GM21360 (cell line): ENCODE data around the gene DEPDC5.

Source experiments
- ATAC-seq: cut with Tn5 transposase; IDR thresholded peaks from one replicate; pipeline ENCODE4 v1.9.1; 2021; ENCODE audit warnings: mild to moderate bottlenecking, moderate library complexity; ENCODE audit not compliant: unreplicated experiment

Gene DEPDC5

DNA sequence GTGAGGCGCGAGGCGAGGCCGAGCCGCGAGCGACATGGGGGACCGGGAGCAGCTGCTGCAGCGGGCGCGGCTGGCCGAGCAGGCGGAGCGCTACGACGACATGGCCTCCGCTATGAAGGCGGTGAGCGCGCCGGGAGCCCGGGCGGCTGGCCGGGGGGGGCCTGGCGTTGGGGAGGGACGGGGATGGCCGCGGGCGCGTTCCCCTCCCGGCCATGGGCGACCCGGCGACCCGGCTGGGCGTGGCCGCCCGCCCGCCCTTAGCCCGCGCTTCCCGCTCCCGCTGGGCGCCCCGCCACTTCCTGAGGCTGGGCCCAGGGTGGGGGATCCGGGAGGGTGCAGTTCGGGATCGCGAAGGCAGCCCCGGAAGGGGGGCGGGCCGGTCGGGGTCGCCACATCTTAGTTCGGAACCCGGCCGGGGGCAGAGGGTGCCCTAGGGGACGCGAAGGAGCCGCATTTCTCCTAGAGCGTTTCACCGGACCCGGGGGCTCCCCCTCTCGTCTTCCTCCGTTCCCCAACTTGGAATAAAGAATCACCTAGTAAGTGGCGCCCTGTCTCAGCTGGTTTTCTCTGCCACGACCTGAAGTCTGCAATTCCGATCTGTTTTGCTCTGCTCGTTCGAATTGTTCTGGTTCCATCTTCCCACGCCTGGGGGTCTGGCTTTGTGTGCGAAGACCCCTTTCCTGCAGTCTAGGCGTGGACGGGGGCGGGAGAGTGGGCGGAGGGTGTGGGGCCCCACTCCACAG lies 191.1 kb downstream of the DEPDC5 start:
- ATAC-seq: peak; percentile 26

DNA sequence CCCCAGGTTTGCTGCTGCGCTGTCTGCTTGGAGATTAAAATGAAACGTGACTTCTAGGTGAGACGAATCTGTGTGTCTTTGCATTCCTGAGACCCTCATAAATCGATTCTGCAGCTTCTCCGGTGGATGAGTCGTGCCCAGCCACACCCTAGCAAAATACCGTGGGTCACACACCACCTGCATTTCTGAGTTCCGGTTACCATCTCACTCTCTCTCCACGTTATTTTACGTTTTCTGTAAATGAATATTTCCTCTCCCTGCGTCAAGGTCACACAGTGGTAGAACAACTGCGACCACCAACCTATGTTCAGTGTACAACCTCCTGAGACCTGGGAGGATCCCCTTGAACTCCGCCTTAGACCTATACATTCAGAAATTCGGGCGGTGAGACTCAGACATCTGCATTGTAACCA lies 191.6 kb downstream of the DEPDC5 start:
- no peak for ATAC-seq

DNA sequence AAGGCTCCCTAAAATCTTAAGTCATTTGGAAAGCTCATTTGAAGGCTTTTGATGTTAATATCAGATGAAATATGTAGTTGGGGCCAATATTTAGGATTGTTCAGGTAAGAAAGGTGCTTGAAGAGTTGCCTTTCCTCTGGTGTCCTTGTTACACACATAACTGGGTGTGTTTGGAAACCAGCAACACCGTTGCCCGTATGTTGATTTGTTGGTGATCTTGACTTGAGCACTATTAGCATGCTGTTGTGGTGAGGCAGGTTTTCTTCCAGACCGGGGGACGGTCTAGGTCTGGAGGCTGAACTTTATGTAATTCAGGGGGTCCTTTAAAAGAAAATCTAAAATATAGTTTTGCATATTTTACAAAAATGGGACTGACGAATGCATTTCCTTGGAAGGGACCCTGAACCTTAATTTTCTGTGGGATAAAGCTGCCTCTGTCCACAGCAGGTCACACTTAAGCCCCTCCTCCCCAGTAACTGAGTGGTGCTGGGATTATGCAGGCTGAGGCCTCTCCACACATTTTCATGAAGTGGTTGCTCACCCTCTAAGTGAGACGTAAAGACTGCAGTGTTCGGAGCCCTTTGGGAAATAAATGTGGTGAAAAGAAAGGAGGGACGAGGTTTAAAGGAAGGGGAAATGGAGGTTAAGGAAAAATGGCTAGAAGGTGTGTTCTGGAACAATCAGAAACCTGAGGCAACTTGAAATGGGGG lies 192.3 kb downstream of the DEPDC5 start:
- no peak for ATAC-seq

DNA sequence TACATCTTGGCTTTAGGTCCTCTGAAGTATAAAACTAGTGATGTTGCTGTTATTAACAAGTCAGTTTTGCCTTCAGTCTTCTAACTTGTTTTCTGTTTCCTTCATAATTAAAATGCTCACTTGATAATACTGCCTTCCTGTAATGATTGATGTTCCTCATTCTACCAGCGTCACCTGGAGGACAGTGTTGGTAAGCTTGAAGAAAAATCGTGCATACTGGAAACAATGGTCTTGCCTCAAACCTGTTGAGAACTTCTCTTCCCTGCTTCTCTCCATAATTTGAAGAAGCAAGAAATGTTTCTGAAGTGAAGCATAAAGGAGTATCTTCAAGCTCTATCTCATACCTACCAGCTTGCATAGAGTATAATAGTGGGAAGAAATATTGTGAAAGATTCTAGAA lies 193.5 kb downstream of the DEPDC5 start:
- ATAC-seq: no peak

DNA sequence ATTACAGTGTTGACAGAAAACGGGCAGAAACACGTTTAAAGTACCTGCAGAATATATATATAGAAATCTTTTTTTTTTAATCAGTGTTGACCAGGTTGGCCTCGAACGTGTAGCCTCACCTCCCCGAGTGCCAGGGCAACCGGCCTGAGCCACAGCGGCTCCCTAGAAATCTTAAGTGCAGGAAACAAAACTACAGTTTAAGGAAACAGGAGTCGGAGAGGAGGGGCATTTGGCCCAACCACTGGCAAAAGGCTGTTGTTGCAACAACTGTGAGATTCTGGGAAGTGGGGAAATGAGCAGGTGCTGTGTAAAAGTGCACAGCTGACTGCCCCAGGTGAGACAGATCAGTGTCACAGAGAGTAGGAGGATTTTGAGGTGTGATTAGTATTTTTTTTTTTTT lies 194.2 kb downstream of the DEPDC5 start:
- ATAC-seq: no peak

DNA sequence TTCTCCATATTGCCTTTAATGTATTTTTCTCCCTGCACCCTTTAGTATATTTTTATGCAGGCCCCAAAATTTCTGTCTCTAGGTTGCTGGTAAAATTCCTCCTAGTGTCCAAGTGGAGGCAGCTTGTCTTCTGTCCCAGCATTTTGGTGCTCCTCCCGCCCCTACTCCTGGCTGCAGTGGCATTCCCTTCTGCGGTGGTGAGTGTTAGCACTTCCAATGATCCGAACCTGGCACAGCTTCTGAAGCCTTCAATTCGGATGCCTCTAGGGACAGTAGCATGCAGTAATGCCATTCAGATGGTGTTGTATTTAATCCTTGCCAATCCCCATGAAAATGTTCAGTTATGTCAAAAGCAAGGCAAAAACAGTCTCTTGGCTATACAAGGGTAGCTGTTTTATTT lies 196.4 kb downstream of the DEPDC5 start:
- no peak for ATAC-seq

DNA sequence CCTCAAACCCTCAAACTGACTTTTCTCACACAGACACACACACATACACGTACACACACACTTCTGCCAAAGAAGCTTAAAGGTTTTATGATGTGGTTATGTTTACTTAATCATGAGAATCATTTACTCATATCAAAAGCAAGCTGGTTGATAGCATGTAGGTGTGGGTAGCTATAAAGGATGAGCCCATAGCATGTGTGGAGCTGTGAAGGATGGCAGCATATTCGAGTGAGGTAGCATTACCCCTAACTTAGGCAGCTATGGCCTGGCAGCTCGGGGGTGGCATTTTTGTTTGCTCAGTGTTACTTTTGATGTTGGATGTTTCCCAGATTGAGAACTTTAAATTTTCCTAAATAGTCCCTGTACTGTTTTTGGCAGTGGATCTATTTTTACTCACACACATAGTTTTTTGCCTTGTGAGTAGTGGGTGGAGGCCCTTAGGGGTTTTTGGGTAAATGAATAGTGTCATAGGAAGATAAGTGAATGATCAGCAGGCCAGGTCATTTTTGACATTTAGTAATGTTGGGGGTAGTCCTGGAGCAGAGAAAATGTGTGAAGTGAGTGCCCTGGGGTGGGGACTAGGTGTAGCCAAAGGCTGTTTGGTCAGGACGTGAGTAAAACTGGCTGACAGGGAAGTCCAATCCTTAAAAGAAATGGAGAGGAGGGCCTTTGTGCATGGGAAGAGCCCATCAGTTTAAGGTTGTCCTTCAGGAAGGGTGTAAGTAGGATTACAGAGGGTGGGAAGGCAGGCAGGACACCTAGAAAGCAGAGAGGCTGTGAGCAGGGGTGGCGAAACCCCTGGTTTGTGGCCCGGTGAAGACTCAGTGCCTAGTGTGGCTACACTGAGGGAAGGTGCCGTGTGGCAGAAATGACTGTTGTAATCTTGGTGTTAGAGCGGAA lies 197.6 kb downstream of the DEPDC5 start:
- ATAC-seq: no peak

DNA sequence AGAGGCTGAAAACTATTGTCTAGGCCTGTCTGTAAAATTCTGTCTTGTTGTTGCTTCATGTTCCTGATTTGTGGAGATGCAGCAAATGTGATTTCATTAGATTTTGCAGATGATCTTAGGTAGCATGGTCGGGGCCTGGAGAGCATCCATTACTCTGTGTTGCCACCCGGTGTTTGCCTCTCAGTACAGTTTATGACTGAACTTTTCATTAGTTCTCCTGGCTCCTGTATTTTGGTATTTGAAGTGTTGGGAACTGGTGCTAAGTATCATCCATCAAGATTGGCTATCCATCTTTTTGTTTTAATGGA lies 198.2 kb downstream of the DEPDC5 start:
- no peak for ATAC-seq

DNA sequence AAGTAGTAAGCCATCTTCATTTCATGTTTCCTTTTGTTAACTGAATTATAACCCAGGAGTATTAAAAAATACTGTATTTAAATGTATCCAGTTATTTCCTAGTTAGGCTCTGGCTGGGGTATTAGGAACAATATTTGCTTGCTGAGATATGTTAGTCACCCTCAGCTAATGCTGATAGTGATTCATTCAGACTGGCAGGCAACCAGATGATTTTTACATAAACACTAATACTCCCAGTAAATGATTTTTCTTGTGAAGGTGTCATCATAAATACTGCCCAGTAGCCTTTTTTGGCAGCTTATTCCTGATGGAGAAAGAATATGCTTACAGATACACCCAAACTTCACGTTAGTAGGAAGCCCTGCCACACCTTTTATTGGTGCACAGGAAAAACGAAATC lies 198.7 kb downstream of the DEPDC5 start:
- ATAC-seq: no peak

DNA sequence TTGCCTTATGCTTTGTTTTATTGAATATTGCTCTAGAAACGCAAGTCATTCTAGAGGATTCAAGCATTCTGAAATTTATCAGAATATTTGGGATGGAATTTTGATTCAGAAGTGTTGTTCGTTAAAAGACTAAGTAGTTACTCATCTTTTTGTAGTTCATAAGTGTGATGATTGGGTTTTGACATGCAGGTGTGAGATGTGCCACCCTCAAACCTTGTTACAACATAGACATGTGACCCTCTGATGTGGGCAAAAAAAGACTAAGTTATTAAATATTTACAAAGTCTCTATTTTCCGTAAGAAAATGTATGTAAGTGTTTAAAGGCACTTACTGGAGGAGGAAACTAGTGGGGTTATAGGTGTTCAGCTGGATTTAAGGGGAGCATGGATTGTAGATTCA lies 199.4 kb downstream of the DEPDC5 start:
- ATAC-seq: no peak

DNA sequence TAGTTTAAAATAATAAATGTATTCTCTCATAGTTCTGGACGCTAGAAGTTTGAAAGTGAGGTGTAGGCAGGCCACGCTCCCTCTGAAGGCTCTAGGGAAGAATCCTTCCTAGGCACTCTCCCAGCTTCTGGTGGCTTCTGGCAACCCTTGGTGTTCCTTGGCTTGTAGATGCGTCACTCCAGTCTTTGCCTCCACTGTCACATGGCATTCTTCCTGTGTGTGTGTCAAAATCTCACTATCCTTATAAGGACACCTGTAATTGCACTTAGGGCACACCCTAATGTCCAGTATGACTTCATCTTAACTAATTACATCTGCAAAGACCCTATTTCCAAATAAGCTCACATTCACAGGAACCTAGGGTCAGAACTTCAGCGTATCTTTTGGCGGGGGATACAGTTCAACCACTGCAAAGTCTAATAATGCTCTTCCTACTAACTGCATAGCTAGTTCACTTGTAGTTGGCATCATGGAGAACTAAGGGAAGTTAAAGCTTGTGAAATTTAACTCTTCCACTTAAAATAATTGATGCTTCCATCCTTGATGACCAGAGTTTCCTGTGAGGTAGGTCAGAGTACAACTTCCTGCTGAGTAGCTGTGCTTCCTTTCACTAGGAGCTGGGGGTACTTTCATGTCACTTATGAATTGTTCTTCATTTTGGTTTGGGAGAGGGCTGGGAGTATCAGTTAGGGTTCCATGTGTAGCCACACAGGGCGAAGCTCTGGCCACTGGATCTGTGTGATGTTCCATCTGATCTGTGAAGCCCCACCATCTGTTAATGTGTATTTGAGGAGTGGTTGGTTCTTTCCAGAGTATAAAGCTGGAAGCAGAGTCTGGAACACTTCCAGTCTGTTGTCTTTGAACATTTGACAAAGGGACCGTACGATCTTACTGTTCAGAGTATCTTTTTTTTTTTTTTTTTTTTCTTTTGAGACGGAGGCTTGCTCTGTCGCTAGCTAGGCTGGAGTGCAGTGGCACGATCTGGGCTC lies 201.0 kb downstream of the DEPDC5 start:
- ATAC-seq: no peak

DNA sequence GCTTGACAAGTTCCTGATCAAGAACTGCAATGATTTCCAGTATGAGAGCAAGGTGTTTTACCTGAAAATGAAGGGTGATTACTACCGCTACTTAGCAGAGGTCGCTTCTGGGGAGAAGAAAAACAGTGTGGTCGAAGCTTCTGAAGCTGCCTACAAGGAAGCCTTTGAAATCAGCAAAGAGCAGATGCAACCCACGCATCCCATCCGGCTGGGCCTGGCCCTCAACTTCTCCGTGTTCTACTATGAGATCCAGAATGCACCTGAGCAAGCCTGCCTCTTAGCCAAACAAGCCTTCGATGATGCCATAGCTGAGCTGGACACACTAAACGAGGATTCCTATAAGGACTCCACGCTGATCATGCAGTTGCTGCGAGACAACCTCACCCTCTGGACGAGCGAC lies 202.5 kb downstream of the DEPDC5 start:
- ATAC-seq: no peak
